Smooth muscle cell (in vitro differentiated cells): ENCODE results near the gene TDRD10. TPM values are rescaled to one million over a fixed set of nuclear protein-coding genes. Genes with fewer than 3 reads are reported as not detected.
"Not testable (repeated sequence)": the region's sequence is repeated elsewhere in the genome, so short reads cannot be mapped to it uniquely, and the experiment has no call there.

Source experiments
- DNase-seq: peaks from one replicate; lab custom pipeline; 2025; ENCODE audit not compliant: unreplicated experiment; lab: John Stamatoyannopoulos, UW
- H2AFZ ChIP-seq: fragments of 200-600 bp; sonication (generic); 2 replicates; pipeline ENCODE4 v1.6.0; 2016; ENCODE audit warnings: antibody characterized with exemption, low read depth, mild to moderate bottlenecking
- H3F3A ChIP-seq: fragments of 200-600 bp; sonication (generic); 2 replicates; pipeline ENCODE4 v1.6.0; 2017; ENCODE audit warnings: antibody characterized with exemption, low read depth
- H3K27ac ChIP-seq: fragments of 200-600 bp; sonication (generic); 2 replicates; pipeline ENCODE4 v1.5.1; 2016; ENCODE audit warnings: low read depth, mild to moderate bottlenecking
- H3K27me3 ChIP-seq: fragments of 200-600 bp; sonication (generic); 2 replicates; pipeline ENCODE4 v1.6.1; 2016; ENCODE audit warnings: low read depth, mild to moderate bottlenecking
- H3K36me3 ChIP-seq: fragments of 200-600 bp; sonication (generic); 2 replicates; pipeline ENCODE4 v1.5.1; 2016; ENCODE audit warnings: low read depth
- H3K4me1 ChIP-seq: fragments of 200-600 bp; sonication (generic); 2 replicates; pipeline ENCODE4 v1.5.1; 2016; ENCODE audit warnings: low read depth
- H3K4me2 ChIP-seq: fragments of 200-600 bp; sonication (generic); 2 replicates; pipeline ENCODE4 v1.6.0; 2016; ENCODE audit warnings: mild to moderate bottlenecking
- H3K4me3 ChIP-seq: fragments of 200-600 bp; sonication (generic); 2 replicates; pipeline ENCODE4 v1.5.1; 2016; ENCODE audit warnings: mild to moderate bottlenecking
- H3K79me2 ChIP-seq: fragments of 200-600 bp; sonication (generic); 2 replicates; pipeline ENCODE4 v1.6.0; 2016; ENCODE audit warnings: low read depth, mild to moderate bottlenecking
- H3K9ac ChIP-seq: fragments of 200-600 bp; sonication (generic); 2 replicates; pipeline ENCODE4 v1.6.0; 2016; ENCODE audit warnings: low read depth
- H3K9me3 ChIP-seq: fragments of 200-600 bp; sonication (generic); replicated peaks from 2 replicates; pipeline ENCODE4 v1.5.1; 2016; ENCODE audit warnings: low read depth
- H4K20me1 ChIP-seq: fragments of 200-600 bp; sonication (generic); 2 replicates; pipeline ENCODE4 v1.6.0; 2016; ENCODE audit warnings: low read depth
- WGBS: methylation state at CpG from one replicate; pipeline ENCODE4 v1.1.7; 2016; ENCODE audit warnings: low lambda C conversion rate; 5-methylcytosine and 5-hydroxymethylcytosine counted together
- polyA plus RNA-seq: library from polyadenylated mRNA; unstranded; fragments of >200 nt; fragmentation: Nextera tagmentation; extraction: Ambion mirVana; gene quantifications from 2 replicates; pipeline ENCODE4 v1.2.1, GENCODE V29; 2016
- total RNA-seq: library from RNA; depleted of rRNA; stranded (reverse); fragments of >200 nt; gene quantifications from 2 replicates; pipeline ENCODE4 v1.2.3, GENCODE V29; 2014
- TF ChIP-seq, protein P1 (sequence below): fragments of 200-600 bp; sonication (generic); IDR thresholded peaks from 2 replicates; pipeline ENCODE4 v1.5.1; 2017; ENCODE audit warnings: borderline replicate concordance, mild to moderate bottlenecking, antibody characterized with exemption; ENCODE audit not compliant: insufficient read depth, poor library complexity, severe bottlenecking

TDRD10 gene
- total and polyA plus RNA-seq, 2 experiments from 2014 or later, result 0.11 to 0.13 TPM

DNA sequence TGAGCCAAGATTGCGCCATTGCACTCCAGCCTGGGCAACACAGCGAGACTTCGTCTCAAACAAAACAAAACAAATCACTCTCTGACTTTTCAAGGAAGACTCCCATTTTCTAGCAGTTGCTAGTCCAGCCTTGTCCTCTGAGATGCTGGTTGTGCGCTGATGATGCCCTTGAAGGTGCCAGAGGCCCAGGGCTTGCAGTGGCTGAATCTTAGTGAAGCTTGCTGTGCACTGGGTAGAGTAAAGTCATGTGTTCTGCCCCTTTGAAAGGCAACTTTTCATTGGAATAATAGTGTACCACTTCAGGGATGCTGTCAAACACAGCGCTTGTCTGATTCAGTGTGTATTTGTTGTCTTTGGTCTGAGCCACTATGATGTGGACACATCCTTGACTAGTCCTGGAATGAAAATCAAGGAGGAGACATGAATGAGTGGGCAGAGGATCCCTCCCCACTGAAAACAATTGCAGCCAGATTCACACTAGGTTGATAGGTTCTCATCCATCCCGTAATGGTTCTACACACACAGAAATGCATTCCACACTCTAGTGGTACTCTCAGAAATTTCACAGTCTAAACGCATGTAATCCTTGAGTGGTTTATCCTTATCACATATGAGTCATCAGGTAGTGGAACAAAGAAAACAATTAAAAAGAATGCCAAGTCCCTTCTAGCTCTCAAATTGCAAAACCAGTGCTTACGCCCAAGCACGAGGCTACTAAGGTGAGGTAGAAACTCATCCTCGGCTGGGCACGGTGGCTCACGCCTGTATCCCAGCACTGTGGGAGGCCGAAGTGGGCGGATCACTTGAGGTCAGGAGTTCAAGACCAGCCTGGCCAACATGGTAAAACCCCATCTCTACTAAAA, 17.8 kb upstream of the TDRD10 start:
- Histone ChIP-seq H2AFZ (no peak overlapping the region), H3F3A (peaks cover 1% of the 10 kb centered on the region), H3K4me2 (no peak overlapping the region), H3K9ac (no peak overlapping the region), H4K20me1 (no peaks in the 10 kb centered on the region), H3K4me3 (no peak overlapping the region), H3K27me3 (no peaks in the 10 kb centered on the region), H3K79me2 (no peaks in the 10 kb centered on the region), H3K9me3 (no peaks in the 10 kb centered on the region), H3K36me3 (no peaks in the 10 kb centered on the region), H3K27ac (no peak overlapping the region), H3K4me1 (no peaks in the 10 kb centered on the region)
- WGBS, result 71% methylated on average over 14 of the region's 14 CpGs
- TF ChIP-seq, protein P1, sequence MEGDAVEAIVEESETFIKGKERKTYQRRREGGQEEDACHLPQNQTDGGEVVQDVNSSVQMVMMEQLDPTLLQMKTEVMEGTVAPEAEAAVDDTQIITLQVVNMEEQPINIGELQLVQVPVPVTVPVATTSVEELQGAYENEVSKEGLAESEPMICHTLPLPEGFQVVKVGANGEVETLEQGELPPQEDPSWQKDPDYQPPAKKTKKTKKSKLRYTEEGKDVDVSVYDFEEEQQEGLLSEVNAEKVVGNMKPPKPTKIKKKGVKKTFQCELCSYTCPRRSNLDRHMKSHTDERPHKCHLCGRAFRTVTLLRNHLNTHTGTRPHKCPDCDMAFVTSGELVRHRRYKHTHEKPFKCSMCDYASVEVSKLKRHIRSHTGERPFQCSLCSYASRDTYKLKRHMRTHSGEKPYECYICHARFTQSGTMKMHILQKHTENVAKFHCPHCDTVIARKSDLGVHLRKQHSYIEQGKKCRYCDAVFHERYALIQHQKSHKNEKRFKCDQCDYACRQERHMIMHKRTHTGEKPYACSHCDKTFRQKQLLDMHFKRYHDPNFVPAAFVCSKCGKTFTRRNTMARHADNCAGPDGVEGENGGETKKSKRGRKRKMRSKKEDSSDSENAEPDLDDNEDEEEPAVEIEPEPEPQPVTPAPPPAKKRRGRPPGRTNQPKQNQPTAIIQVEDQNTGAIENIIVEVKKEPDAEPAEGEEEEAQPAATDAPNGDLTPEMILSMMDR, result no peak
- DNase-seq, result no peak

DNA sequence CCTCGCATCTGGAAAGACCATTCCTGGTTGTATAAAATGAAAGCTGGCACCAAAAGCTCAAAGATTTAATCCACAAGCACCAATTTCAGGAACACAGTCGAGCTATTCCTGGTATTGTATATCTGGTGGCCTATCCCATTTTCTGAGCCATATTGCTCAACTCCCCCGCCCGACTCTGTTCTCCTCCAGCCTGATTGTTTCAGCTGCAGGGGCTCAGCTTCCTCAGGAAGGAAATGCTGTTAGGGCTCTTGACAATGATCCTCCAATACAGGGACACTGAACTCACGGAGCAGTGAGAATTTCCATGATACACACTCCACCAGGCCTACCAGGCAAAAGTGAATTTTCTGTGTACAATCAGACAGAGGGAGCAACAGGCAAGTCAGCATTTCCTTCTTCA, 16.9 kb upstream of the TDRD10 start:
- H3K4me3 ChIP-seq, result no peak overlapping the region
- TF ChIP-seq, protein P1, result no peak
- no peak for DNase-seq
- H3K27me3 ChIP-seq, result no peaks in the 10 kb centered on the region
- no peak overlapping the region for H3K9ac ChIP-seq
- H3K79me2 ChIP-seq, result no peaks in the 10 kb centered on the region
- WGBS, result 90% methylated on average over 5 of the region's 5 CpGs
- no peaks in the 10 kb centered on the region for H3K9me3 ChIP-seq
- no peaks in the 10 kb centered on the region for H3F3A ChIP-seq
- H2AFZ ChIP-seq, result no peak overlapping the region
- no peaks in the 10 kb centered on the region for H3K4me1 ChIP-seq
- no peaks in the 10 kb centered on the region for H3K36me3 ChIP-seq
- no peak overlapping the region for H3K4me2 ChIP-seq
- no peaks in the 10 kb centered on the region for H4K20me1 ChIP-seq
- no peak overlapping the region for H3K27ac ChIP-seq

DNA sequence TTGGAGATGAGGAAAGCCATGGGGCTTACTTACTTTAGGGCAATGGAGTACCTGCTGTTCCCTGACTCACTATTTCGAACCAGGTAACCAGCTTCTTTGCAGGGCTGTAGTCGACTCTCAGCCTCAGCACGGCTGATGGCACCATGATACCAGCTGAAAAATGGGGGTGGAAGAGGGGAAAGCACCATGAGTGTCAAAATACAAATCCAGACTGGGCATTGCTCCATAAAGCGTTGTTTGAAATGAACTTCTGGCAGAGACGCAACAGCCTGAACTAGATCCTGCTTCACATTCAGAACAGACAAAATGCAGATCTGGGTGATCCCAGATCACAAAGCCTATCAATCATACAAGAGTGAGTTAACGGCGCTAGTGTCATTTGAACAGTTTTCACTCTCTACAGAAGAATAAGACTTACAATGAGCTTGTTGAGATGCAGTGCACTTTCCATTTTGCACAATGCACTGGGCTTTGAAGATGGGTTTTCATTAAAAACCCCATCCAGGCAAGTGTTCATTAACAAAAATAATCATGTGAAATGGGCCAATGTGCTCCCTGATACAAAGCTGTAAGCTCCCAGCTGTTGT, 16.0 kb upstream of the TDRD10 start:
- H3K4me2 ChIP-seq, result no peak overlapping the region
- no peaks in the 10 kb centered on the region for H3K36me3 ChIP-seq
- peaks cover 3% of the 10 kb centered on the region for H3K27me3 ChIP-seq
- no peak for DNase-seq
- H3K79me2 ChIP-seq, result no peaks in the 10 kb centered on the region
- no peak overlapping the region for H3K4me3 ChIP-seq
- no peaks in the 10 kb centered on the region for H3F3A ChIP-seq
- no peaks in the 10 kb centered on the region for H3K4me1 ChIP-seq
- H3K9me3 ChIP-seq, result no peaks in the 10 kb centered on the region
- no peak overlapping the region for H3K27ac ChIP-seq
- 90% methylated on average over 7 of the region's 7 CpGs for WGBS
- no peak overlapping the region for H3K9ac ChIP-seq
- TF ChIP-seq, protein P1, result no peak
- no peak overlapping the region for H2AFZ ChIP-seq
- no peaks in the 10 kb centered on the region for H4K20me1 ChIP-seq

DNA sequence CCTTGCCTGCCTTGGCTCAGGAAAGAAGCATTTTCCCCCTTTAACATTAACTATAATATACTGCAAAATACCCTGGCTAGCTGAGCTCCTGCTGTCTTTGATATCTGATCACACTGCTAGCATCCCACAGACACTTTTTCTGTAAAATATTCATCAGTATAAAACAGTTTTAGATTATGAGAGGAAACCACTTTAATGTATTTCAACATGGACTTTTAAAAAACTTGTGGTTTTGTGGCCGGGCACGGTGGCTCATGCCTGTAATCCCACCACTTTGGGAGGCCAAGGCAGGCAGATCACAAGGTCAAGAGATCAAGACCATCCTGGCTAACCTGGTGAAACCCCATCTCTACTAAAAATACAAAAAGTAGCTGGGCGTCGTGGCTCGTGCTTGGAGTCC, 15.3 kb upstream of the TDRD10 start:
- not testable (repeated sequence) for H3K27me3 ChIP-seq, H3K79me2 ChIP-seq, H2AFZ ChIP-seq, H3K9ac ChIP-seq, H3K36me3 ChIP-seq, H3K9me3 ChIP-seq, H3F3A ChIP-seq, H3K4me3 ChIP-seq, H3K27ac ChIP-seq, H3K4me1 ChIP-seq, DNase-seq, H4K20me1 ChIP-seq, H3K4me2 ChIP-seq
- 73% methylated on average over 5 of the region's 5 CpGs for WGBS
